Left forelimb (tissue), 1 donor: ENCODE data around the gene MYB.

Source experiments
- DNase-seq: peaks from one replicate; pipeline ENCODE4 v3.0.0-alpha.2; 2018; ENCODE audit warnings: low spot score

The MYB gene

DNA sequence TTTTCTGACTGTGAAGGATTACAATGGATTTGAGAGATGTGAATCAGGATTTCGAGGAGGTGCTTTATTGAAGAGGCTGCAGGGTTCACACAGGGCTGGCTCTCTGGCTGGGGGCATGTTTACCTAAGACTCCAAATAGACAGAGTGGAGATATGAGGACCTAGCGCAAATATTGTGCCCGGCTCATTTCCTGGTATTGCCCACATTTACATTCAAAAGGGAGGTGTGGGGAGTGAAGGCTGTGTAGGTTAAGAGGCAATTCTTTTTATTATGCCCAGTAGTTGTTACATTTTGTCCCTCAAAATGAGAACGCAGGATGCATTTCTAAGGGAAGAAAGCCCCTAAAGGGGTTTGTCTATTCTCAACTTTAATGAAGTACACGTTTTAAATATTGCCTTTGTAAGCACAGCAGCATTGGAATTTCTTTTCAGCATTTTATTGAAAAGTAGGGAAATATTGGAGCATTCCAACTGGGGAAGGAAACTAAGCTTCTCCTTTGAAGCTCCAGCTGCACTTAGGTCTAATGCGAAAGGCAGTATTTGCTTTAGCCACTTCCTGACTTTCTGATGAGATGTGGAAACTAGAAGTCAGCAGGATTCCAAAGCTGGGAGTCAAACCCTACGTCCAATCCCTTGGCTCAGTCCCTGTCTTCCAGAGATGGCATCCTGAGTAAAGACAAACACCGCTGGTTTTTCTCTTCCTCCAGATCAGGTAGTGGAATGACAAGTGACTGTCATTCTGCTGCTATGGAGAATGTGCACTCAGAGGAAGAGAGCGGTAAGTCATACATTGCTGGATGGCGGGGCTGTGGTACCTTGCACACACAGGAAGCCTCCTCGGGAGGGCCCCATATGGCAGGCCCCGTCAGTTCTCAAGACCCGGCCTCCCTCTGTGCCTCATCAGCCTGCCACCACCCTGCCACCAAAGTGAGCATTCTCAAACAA is 70.7 kb downstream of the MYB start:
- DNase-seq: no peak

DNA sequence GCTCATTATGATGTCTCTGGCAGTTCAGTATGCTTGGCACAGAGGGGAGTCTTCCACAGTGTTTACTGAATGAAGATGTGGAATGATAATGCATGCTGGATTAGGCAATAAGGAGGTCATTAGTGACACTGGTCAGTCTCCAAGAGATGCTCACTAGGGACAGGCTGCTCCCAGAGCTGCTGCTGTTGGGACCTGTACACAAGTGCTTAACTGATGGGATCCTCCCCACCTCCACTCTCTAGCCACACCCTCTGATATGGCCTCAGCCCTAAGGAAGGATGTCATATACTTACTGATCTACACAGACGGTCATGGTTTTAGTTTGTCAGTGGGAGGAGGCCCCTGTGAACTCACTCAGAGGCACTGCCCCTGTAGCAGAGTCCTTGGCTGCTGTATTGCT is 73.4 kb downstream of the MYB start:
- no peak for DNase-seq

DNA sequence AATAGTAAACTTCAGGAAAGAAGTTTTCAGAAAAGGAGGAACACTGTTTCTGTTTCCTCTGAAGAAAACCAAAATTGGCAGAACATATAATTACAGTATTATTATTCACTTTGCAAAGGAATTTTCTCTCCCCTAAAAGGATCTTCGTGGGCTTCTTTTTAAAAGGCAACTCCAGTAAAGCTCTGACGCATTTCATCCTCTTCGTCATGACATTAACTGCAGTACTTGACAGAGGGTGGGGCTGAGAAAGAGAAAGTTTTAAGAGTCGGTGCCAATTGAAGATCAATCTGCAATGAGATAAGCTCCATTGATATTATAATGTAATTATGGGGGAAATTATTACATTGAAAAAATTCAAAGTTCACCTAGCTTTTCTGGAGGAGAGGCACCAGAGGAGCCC is 75.8 kb downstream of the MYB start:
- no peak for DNase-seq

DNA sequence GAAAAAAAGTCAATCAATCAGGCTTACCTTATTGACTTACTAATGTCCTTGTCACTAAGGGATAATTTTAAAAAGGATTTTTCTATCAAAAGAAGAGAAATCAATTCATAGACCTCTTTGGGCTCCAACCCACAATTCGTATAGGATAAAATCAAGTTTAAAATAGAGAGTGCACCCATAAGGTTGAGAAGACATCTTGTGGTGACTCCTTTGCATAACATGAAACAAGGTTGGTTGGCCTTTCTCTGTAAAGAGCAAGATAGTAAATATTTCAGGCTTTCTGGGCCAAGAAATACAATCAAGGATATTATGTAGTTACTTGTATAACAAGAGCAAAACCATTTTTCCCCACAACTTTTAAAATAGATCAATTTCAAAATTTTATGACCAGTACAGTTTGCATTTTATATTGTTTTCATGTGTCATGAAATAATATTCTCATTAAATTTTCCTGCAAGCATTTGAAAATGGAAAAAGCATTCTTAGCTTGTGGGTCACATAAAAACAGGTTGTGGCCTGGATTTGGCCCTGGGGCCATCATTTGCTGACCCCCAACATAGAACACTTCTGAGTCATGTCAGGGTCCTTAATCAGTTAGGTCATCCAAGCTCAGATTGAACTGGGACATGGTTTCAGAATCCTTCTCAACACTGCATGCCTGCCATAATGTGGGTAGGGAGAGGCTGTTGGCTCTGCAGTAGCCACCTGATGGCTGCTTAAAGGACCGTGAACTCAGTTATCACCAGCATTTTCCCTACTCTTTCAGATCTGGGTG is 76.7 kb downstream of the MYB start:
- no peak for DNase-seq

DNA sequence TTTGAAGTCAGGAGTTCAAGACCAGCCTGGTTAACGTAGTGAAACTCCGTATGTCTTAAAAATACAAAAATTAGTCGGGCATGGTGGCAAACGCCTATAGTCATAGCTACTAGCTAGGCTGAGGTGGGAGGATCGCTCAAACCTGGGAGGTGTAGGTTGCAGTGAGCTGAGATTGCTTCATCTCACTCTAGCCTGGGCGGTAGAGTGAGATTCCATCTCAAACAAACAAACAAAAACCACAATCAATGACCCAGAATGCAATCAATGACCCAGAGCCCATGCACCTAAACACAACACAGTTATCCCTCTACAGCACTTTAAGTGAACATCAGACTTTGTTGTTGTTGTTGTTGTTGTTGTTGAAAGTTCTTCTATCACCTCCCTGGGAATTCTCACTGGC is 77.9 kb downstream of the MYB start:
- DNase-seq: no peak

DNA sequence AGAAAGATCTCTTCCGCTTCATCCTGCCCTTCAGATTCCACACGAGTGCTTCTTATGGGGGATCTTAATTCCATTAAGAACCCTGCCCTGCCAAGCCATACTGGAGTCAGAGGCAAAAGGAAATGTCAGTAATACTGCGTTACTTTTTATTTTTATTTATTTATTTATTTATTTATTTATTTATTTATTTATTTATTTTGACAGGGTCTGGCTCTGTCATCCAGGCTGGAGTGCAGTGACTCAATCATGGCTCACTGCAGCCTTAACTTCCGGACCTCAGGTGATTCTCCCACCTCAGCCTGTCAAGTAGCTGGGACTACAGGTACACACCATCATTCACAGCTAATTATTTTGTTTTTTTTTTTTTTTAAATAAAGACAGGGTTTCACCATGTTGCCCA is 79.5 kb downstream of the MYB start:
- no peak for DNase-seq

DNA sequence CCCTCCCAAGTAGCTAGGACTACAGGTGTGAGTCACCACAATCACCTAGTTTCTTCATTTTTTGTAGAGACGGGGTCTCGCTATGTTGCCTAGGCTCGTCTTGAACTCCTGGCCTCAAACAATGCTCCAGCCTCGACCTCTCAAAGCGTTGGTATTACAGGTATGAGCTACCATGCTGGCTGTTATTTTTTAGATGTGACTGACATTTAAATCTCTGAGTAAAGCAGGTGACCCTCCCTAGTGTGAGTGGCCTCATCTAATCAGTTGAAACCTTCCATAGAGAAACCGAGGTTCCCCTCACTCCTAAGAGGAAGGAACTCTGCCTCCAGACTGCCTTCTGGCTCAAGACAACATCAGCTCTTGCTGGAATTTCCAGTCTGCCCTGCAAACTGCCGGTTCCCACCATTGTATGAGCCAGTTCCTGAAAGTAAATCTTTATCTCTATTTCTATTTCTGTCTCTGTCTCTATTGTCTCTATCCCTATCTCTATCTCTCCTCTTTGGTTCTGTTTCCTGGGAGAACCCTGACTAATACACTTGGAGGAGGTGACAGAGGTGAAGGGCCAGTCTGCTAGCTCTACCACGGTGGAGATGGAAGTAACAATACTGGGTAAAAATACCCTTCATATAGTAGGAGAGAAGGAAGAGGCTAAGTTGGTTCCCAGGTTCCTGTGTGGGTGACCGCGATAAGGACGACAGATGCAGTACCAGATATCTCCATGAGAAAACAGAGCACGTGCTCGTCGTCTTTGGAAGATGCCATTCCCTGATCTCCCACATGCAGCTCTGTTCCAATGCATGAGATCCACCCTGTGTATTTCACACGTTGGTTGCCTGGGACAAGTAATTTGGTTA is 81.0 kb downstream of the MYB start:
- no peak for DNase-seq

DNA sequence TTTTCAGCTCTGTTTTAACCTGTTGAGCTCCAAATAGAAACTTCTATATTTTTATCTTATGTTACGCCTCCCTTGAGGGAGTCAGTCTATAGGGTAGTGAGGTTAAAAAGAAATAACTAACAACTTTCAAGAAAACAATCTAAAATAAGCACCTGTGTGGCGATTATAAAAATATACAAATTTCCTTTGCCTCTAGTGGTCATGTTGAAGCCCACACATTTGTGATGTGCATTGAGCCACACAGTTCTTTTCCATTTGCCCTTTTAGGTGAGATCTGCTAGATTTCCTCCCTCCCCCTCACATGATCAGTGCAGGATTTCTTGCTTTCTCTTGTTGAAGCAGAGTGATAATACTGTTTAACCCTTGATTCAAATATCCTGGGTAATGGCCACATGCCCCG is 84.2 kb downstream of the MYB start:
- DNase-seq: no peak

DNA sequence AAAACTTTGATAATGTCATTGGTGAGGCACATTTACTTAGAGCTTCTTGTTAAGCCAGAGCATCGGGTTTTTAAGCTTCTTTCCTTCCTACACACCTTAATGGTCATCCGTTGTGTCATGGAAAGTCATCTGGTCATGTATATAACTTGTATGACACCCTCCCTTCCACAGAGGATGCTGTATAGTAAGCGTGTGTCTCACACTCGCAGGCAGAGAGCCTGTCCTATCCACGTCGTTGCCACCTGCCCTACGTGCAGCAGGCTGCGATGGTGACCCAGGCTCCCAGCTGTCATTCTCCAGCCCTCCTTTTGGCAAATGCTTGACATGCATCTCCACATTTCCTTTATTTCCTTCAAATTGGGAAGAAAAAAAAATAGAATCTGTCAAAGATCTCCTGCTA is 85.6 kb downstream of the MYB start:
- no peak for DNase-seq

DNA sequence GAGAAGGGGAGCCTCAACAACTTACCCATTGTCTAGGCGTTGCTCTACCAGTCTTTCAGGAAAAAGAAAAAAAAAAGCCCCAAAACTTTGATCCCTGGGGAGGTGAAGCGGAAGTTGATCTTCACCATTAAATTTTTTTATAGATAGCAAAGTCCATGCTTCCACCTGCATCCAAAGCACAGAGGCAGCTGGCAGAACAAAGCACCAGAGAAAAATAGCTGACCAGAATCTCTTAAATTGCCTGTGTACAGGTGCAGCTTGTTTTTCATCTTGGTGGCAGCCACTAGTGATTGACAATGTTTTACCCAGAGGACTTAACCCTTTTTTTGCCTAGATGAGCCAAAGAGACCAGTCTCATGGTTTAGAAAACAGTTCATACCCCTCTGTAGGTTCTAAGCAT is 86.0 kb downstream of the MYB start:
- no peak for DNase-seq

DNA sequence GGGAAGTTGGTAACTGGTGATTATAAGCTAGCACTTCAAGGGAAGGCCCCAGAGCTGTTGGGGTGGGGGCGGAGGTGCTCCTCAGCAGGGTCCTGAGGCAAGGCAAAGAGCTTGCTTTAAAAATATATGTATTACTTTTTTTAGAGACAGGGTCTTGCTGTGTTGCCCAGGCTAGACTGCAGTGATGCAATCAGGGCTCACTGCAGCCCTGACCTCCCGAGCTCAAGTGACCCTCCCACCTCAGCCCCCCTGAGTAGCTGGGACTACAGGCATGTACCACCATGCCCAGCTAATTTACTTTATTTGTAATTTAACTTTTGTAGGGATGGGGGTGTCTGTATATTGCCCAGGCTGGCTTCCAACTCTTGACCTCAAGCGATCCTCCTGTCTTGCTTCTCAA is 87.2 kb downstream of the MYB start:
- no peak for DNase-seq

DNA sequence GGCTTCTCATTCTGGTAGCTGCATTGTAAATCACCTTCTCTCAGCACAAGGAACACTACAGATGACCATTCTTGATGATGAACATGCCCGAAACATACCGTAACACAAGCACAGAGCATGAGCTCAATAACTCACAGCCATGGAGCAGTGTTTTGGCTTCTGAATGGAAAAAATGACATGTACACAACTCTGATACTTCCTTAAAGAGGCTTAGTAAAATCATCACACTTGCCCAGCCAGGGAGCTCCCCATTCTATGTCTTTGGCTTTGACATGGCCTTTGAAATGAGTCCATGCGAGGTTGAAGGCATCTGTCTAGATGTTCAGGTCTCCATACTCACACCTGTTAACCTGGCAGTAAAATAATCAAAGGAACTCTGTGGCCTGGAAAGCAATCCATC is 87.6 kb downstream of the MYB start:
- no peak for DNase-seq
